K562 (cell line): Measurements from ENCODE around the gene SYMPK. TPM values are rescaled to one million over a fixed set of nuclear protein-coding genes. Genes with fewer than 3 reads are reported as not detected.
A peak's percentile ranks its signal among the peaks of the same experiment; 100 is the strongest.

ENCODE experiments used
- ATAC-seq: fragments of 200-7000 bp; cut with Tn5 transposase; 3 replicates; pipeline ENCODE4 v1.9.1; 2020; ENCODE audit warnings: moderate library complexity
- BruUV-seq: library from RNA; stranded (reverse); fragments of 400-500 nt; replicated peaks from 2 replicates; lab custom pipeline; 2021; lab: Mats Ljungman, UMichigan
- CTCF ChIA-PET: fragments of 300-600 bp; formaldehyde crosslinking; extraction: SDS; loops from one replicate; lab custom pipeline; 2021; ENCODE audit warnings: low intra/inter-chr PET ratio; lab: Yijun Ruan, JAX
- POLR2A ChIA-PET: fragments of 300-600, 350-650 bp; sonication (Branson Sonifier 250); formaldehyde crosslinking; extraction: SDS; loops from one replicate; lab custom pipeline; 2021; ENCODE audit warnings: antibody characterized with exemption, inconsistent platforms; lab: Yijun Ruan, JAX
- DNase-seq, 4 experiments: peaks; one replicate each; pipeline versions ENCODE4 v3.0.0 to v3.0.0-alpha.2; 2011 to 2018; ENCODE audit warnings: low spot score in 3 of 4, mixed read lengths in 3 of 4; ENCODE audit errors: extremely low read depth in 1 of 4
- FAIRE-seq: peaks from 2 replicates; lab custom pipeline; 2011; peaks lifted over from hg19 to GRCh38; lab: Jason Lieb, UNC
- H2AFZ ChIP-seq: 2 replicates; pipeline ENCODE4 v1.6.0; 2011; ENCODE audit warnings: low read depth, low read length, control low read depth, inconsistent platforms
- H3K27ac ChIP-seq: fragments of 200-600 bp; 3 replicates; pipeline ENCODE4 v1.8.0; 2011; ENCODE audit warnings: low read depth, mild to moderate bottlenecking, control low read depth, inconsistent platforms, low read length, moderate library complexity, mixed read lengths; ENCODE audit errors: extremely low read depth
- H3K27me3 ChIP-seq, 2 experiments: fragments of 300-600 bp in 1 of 2; 2 replicates in 1 of 2; 3 replicates in 1 of 2; pipeline versions ENCODE4 v1.6.0 to v1.8.0; 2011; ENCODE audit warnings: inconsistent platforms in 2 of 2, low read length in 2 of 2, mild to moderate bottlenecking in 1 of 2, mixed read lengths in 1 of 2, moderate library complexity in 1 of 2; ENCODE audit not compliant: control insufficient read depth in 2 of 2, insufficient read depth in 2 of 2
- H3K36me3 ChIP-seq: fragments of 300-600 bp; 3 replicates; pipeline ENCODE4 v1.8.0; 2011; ENCODE audit warnings: mild to moderate bottlenecking, low read length, inconsistent platforms; ENCODE audit not compliant: control insufficient read depth, insufficient read depth
- H3K4me1 ChIP-seq, 2 experiments: fragments of 200-600 bp in 1 of 2; replicated peaks in 1 of 2; 2 replicates in 1 of 2; 3 replicates in 1 of 2; pipeline versions ENCODE4 v1.5.1 to v1.8.0; 2011; ENCODE audit warnings: inconsistent platforms in 2 of 2, low read length in 2 of 2, mild to moderate bottlenecking in 1 of 2, mixed read lengths in 1 of 2, moderate library complexity in 1 of 2; ENCODE audit not compliant: control insufficient read depth in 2 of 2, insufficient read depth in 2 of 2
- H3K4me2 ChIP-seq: 2 replicates; pipeline ENCODE4 v1.6.1; 2011; ENCODE audit warnings: low read length, control low read depth, inconsistent platforms, mixed read lengths; ENCODE audit not compliant: insufficient read depth
- H3K4me3 ChIP-seq: fragments of 200-600 bp; sonication (generic), shearing (Covaris generic); 2 replicates; pipeline ENCODE4 v1.5.1; 2016; ENCODE audit warnings: control low read depth, inconsistent platforms
- H3K79me2 ChIP-seq: fragments of 200-600 bp; 3 replicates; pipeline ENCODE4 v1.8.0; 2011; ENCODE audit warnings: low read length, inconsistent platforms; ENCODE audit not compliant: control insufficient read depth, insufficient read depth
- H3K9ac ChIP-seq, 2 experiments: 2 replicates each; pipeline versions ENCODE4 v1.6.0 to v1.6.1; 2011; ENCODE audit warnings: low read depth in 2 of 2, low read length in 2 of 2, control low read depth in 1 of 2, inconsistent platforms in 1 of 2, mild to moderate bottlenecking in 1 of 2, mixed read lengths in 1 of 2; ENCODE audit not compliant: insufficient read depth in 1 of 2
- H3K9me1 ChIP-seq: one replicate; pipeline ENCODE4 v1.6.0; 2011; ENCODE audit warnings: inconsistent platforms, mild to moderate bottlenecking, low read length, moderate library complexity; ENCODE audit not compliant: control insufficient read depth, insufficient read depth
- H3K9me3 ChIP-seq: replicated peaks from 2 replicates; pipeline ENCODE4 v1.5.1; 2011; ENCODE audit warnings: low read depth, low read length, inconsistent platforms; ENCODE audit not compliant: control insufficient read depth, insufficient read depth
- H4K20me1 ChIP-seq: replicated peaks from 2 replicates; pipeline ENCODE4 v1.6.1; 2011; ENCODE audit warnings: low read length, inconsistent platforms, mixed read lengths; ENCODE audit not compliant: control insufficient read depth, insufficient read depth
- ARID3A ChIP-seq: IDR thresholded peaks from 2 replicates; pipeline ENCODE4 v1.6.1; 2012; ENCODE audit warnings: low read depth, low read length, improper control_type of control experiment, borderline replicate concordance
- CBX1 ChIP-seq: sonication (generic); IDR thresholded peaks from 2 replicates; pipeline ENCODE4 v1.6.1; 2016; ENCODE audit warnings: antibody characterized with exemption, low read depth, mild to moderate bottlenecking
- E2F4 ChIP-seq: sonication (generic); formaldehyde crosslinking; IDR thresholded peaks from 2 replicates; pipeline ENCODE4 v1.8.0; 2022; ENCODE audit warnings: mild to moderate bottlenecking, low read depth, missing genetic modification reagents
- ETV1 ChIP-seq: fragments of 450-650 bp; conservative IDR thresholded peaks from 2 replicates; pipeline ENCODE4 v1.6.1; 2016; ENCODE audit warnings: missing genetic modification characterization, control low read depth, low read depth, missing compliant biosample characterization
- HCFC1 ChIP-seq: IDR thresholded peaks from 2 replicates; pipeline ENCODE4 v1.6.1; 2012; ENCODE audit warnings: low read depth, low read length, improper control_type of control experiment
- HDAC2 ChIP-seq: fragments of 450-650 bp; IDR thresholded peaks from 2 replicates; pipeline ENCODE4 v1.6.1; 2016; ENCODE audit warnings: mild to moderate bottlenecking
- MEF2D ChIP-seq: conservative IDR thresholded peaks from 2 replicates; pipeline ENCODE4 v1.6.1; 2016; ENCODE audit warnings: low read depth, missing genetic modification characterization, missing compliant biosample characterization
- MNT ChIP-seq, 2 experiments: fragments of 450-650 bp; conservative IDR thresholded peaks; 2 replicates each; pipeline ENCODE4 v1.6.1; 2017; ENCODE audit warnings: mild to moderate bottlenecking in 2 of 2, moderate library complexity in 2 of 2
- MTF1 ChIP-seq: fragments of 250-450 bp; sonication (Bioruptor Pico); IDR thresholded peaks from 2 replicates; pipeline ENCODE4 v1.9.0; 2021; ENCODE audit warnings: moderate library complexity, mild to moderate bottlenecking, inconsistent platforms, borderline replicate concordance
- NFE2 ChIP-seq: IDR thresholded peaks from 2 replicates; pipeline ENCODE4 v1.6.1; 2014; ENCODE audit warnings: antibody characterized with exemption, low read depth
- NFIC ChIP-seq: fragments of 450-650 bp; IDR thresholded peaks from 2 replicates; pipeline ENCODE4 v1.6.1; 2017; ENCODE audit warnings: mild to moderate bottlenecking, inconsistent platforms
- ZBTB49 ChIP-seq: sonication (generic); formaldehyde crosslinking; IDR thresholded peaks from 2 replicates; pipeline ENCODE4 v1.8.0; 2022; ENCODE audit warnings: missing genetic modification reagents, mild to moderate bottlenecking, borderline replicate concordance
- ZNF134 ChIP-seq: fragments of 250-450 bp; sonication (Bioruptor Pico); conservative IDR thresholded peaks from 2 replicates; pipeline ENCODE4 v1.4.0; 2020
- ZNF431 ChIP-seq: sonication (generic); formaldehyde crosslinking; IDR thresholded peaks from 2 replicates; pipeline ENCODE4 v1.8.0; 2022; ENCODE audit warnings: mild to moderate bottlenecking, missing genetic modification reagents
- WGBS: fragments of 100-300 bp; shearing (Covaris generic); methylation state at CpG from one replicate; pipeline ENCODE4 v1.1.6; 2016; ENCODE audit warnings: low coverage, mixed read lengths; ENCODE audit not compliant: insufficient coverage; ENCODE audit errors: missing lambda C conversion rate; 5-methylcytosine and 5-hydroxymethylcytosine counted together
- in situ Hi-C: fragments of 300-500 bp; cut with MboI; formaldehyde crosslinking; loops from 4 replicates; pipeline ENCODE4 v1.15.0; 2018; ENCODE audit warnings: inconsistent platforms, mixed read lengths
- intact Hi-C: fragments of 100-400 bp; cut with micrococcal nuclease; formaldehyde crosslinking; loops from 2 replicates; pipeline ENCODE4 v1.14.2; 2022
- polyA plus RNA-seq, 8 experiments: library from polyadenylated mRNA; depleted of rRNA in 4 of 8; stranded (reverse) in 5 of 8; unstranded in 3 of 8; fragments of >200 nt; fragmentation: Nextera tagmentation in 2 of 8; fragmentation: Illumina TruSeq in 1 of 8; extraction: Ambion mirVana in 2 of 8; extraction: Trizol in 1 of 8; gene quantifications; 2 replicates each; pipeline versions ENCODE4 v1.2.1 to v1.2.3, GENCODE V29; 2011 to 2014; ENCODE audit warnings: inconsistent platforms in 1 of 8, missing spikeins in 1 of 8
- total RNA-seq, 7 experiments: library from RNA; depleted of rRNA in 6 of 7; stranded (reverse); fragments of >200 nt in 6 of 7; fragmentation: Illumina TruSeq in 2 of 7; extraction: Trizol in 2 of 7; gene quantifications; 2 replicates each; pipeline versions ENCODE4 v1.2.1 to v1.2.3, GENCODE V29; 2011 to 2021; ENCODE audit warnings: low replicate concordance in 1 of 7

SYMPK gene
- total and polyA plus RNA-seq, 9 of the 15 experiments (the other 6 are each of a cell fraction or from before 2014, with no cell fraction given) = 0.73 to 95.5 (median 58.4) TPM

- no peak overlapping the region for H3K27ac ChIP-seq
- intact Hi-C loops = no loop called here
- FAIRE-seq (peak; percentile 82), DNase-seq (peak in 2 of 4 experiments; percentile 37 to 39), ATAC-seq (peak; percentile 38)
- H3K4me2 ChIP-seq = no peak overlapping the region
- WGBS = 60% methylated on average over 7 of the region's 8 CpGs
- H3K36me3 ChIP-seq = no peaks in the 10 kb centered on the region
- H3K27me3 ChIP-seq = no peaks in the 10 kb centered on the region
- H3K4me3 ChIP-seq = no peak overlapping the region
- no peaks in the 10 kb centered on the region for H3K9me1 ChIP-seq
- no peak overlapping the region for H3K9ac ChIP-seq
- ChIA-PET POLR2A (interaction anchor here (0.9 to 1.7 kb wide), 2 partner anchors 14 to 30 kb away, joined by 4 to 7 read pairs; partner anchors contain the start of gene SIX5), CTCF (interaction anchor here (2.7 kb wide), 1 partner anchor 30 kb away, joined by 22 read pairs; the partner anchor contains the start of gene SIX5)
- no peaks in the 10 kb centered on the region for H3K79me2 ChIP-seq
- no peak overlapping the region for H2AFZ ChIP-seq
- in situ Hi-C loops = loop anchor here (10.0 kb wide), 1 partner anchor 205 kb away; no protein-coding TSS in a partner anchor
- no peaks in the 10 kb centered on the region for H3K9me3 ChIP-seq
- no peaks in the 10 kb centered on the region for H4K20me1 ChIP-seq
- BruUV-seq = no TSS peak
- peaks cover 9 to 23% of the 10 kb centered on the region in 2 experiments; a peak in 3 of 5 replicates for H3K4me1 ChIP-seq
- TF ChIP-seq ZNF431 (CRISPR knock-in tag) (no peak), ZBTB49 (no peak), ARID3A (no peak), MTF1 (CRISPR knock-in tag) (no peak), E2F4 (CRISPR knock-in tag) (no peak), ETV1 (tag) (no peak), NFE2 (0 out of 2 replicates have a peak, but pooled peaks have one; percentile 33), MNT (conservative IDR thresholded peaks at IDR 0.05) (no peak), HCFC1 (no peak), ZNF134 (CRISPR knock-in tag) (no peak), NFIC (0 out of 2 replicates have a peak, but pooled peaks have one; percentile 46), CBX1 (no peak), HDAC2 (0 out of 2 replicates have a peak, but pooled peaks have one; percentile 20), MEF2D (tag) (no peak)
These were observed 62.8 kb downstream of the SYMPK start for GRCh38 chr19:45800070-45800553.
